ENCODE results near the gene RABGGTA. TPM values are rescaled to one million over a fixed set of nuclear protein-coding genes. Genes with fewer than 3 reads are reported as not detected.

RABGGTA gene
- total RNA-seq, 1 donor from 2014 or later: 31.1 TPM

DNA sequence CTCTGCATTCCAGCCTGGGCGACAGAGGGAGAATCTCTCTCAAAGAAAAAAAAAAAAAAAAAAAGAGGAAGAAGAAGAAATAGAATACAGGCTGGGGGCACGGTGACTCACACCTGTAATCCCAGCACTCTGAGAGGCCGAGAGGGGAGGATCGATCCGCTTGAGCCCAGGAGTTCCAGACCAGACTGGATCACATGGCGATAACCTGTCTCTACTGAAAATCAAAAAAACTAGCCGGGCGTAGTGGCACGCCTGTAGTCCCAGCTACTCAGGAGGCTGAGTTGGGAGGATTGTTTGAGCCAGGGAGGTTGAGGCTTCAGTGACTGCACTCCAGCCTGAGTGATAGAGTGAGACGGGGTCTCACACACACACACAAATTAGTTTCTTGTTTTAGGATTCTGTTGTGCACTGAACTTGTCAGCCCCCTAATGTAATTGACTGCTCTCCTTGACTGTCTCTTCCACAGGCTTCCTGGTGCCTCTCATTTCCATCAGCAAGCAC lies 28.0 kb downstream of the RABGGTA start:
- TF ChIP-seq CTCF (conservative IDR thresholded peaks at IDR 0.05): no peak
- Mint-ChIP-seq H3K27me3 (peaks cover 4% of the 10 kb centered on the region), H3K9me3 (no peaks in the 10 kb centered on the region), H3K27ac (peak overlapping the region; percentile 100), H3K4me1 (ENCODE audit: unreplicated experiment) (peaks cover 13% of the 10 kb centered on the region), H3K4me3 (peak overlapping the region; percentile 95), H3K36me3 (peaks cover 5% of the 10 kb centered on the region)
- DNase-seq (ENCODE audit: extremely low spot score, unreplicated experiment): no peak

DNA sequence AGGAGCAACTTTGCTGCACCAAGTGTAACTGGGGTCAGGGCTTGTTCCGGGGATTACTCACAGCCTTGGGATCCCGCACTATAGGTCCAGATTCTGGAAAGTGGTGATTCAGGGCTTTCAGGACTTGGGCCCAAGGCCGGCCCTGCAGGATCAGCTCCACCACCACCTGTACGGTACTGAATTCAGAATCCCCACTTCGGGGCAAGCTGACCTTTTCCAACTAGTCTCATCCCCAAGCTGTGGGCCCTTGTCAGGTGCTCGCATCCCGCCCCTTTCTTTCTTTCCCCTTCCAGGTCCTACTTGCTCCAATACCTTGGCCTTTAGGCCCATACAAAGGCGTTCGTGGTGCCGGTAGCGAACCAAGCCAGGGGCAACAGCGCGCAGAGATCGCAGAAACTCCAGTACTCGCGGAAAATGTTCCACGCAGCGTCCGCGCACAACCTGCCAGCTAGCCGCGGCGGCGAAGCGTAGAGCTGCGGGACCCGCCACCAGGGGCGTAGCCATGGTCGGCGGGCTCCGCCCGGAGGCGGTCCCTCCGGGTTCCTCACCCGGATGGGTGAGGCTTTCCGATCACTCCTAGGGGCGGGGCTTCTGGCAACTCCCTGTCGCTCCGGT lies 29.5 kb downstream of the RABGGTA start:
- Mint-ChIP-seq H3K4me3 (peak overlapping the region; percentile 95), H3K27me3 (no peaks in the 10 kb centered on the region), H3K9me3 (no peaks in the 10 kb centered on the region), H3K36me3 (peaks cover 17% of the 10 kb centered on the region), H3K27ac (peak overlapping the region; percentile 100), H3K4me1 (ENCODE audit: unreplicated experiment) (peaks cover 20% of the 10 kb centered on the region)
- DNase-seq (ENCODE audit: extremely low spot score, unreplicated experiment): peak; percentile 93
- peak; percentile 76 for TF ChIP-seq CTCF (conservative IDR thresholded peaks at IDR 0.05)

DNA sequence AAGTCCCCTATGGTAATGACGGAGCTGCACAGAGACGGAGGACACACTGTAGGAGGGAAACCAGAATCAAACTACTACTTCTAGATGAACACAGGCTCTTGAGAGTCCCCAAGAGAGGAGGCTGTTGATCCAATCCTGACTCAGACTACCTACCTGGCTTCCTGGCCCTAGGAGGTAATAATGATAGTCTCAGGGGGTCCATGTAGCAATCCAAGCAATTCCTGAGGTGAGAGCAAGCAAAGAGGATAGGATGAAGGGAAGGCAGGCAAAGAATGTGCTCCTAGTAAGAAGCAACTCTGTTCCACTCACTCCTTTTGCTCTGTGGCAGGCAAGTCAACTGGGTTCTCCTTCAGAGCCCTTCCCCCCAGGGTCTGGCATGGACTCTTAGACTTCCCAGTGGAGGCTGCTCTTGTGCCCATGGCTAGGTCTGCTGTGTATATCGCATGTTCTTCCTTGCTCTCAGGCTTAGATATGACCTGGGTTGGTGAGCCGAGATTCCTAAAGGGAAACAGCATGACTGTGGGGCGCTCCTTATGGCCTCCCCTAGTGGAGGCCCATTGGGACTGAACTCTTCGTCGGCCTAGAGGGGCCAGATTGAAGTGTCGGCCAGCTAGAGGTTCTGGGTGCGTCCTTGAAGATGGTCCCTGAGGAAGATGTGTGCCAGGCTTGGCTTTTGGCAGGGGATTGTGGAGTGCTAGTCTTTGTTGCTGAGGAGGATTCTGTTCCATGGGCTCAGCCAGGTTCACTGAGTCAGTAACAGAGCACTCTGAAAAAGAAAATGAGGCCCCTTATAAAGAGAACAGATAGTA lies 31.1 kb downstream of the RABGGTA start:
- DNase-seq (ENCODE audit: extremely low spot score, unreplicated experiment): no peak
- Mint-ChIP-seq H3K27me3 (no peaks in the 10 kb centered on the region), H3K4me3 (peak overlapping the region; percentile 95), H3K27ac (peak overlapping the region; percentile 75), H3K36me3 (peaks cover 29% of the 10 kb centered on the region), H3K9me3 (no peaks in the 10 kb centered on the region), H3K4me1 (ENCODE audit: unreplicated experiment) (peaks cover 20% of the 10 kb centered on the region)
- TF ChIP-seq CTCF (conservative IDR thresholded peaks at IDR 0.05): no peak

DNA sequence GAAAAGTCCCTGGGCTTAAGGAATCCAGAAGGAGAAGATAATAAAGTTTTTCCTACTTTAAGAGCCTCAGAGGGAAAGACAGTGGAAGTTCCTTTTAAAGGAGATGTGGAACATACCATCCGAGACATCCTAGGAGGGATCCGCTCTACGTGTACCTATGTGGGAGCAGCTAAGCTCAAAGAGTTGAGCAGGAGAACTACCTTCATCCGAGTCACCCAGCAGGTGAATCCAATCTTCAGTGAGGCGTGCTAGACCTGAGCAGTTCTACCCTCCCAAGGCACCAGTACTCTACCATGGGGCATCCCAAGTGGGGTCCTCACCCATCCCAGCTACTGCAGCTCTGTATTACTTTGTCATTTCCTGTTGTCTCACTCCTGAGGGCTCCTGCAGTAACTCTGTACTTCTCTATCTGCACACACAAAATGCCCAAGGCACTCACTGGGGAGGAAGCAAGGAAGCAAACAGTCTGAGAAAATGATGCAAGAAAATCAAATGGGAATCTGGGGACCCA lies 32.8 kb downstream of the RABGGTA start:
- Mint-ChIP-seq H3K4me1 (ENCODE audit: unreplicated experiment) (peaks cover 29% of the 10 kb centered on the region), H3K4me3 (peak overlapping the region; percentile 73), H3K36me3 (peaks cover 29% of the 10 kb centered on the region), H3K27ac (peak overlapping the region; percentile 92), H3K9me3 (no peaks in the 10 kb centered on the region), H3K27me3 (no peaks in the 10 kb centered on the region)
- DNase-seq (ENCODE audit: extremely low spot score, unreplicated experiment): no peak
- TF ChIP-seq CTCF (conservative IDR thresholded peaks at IDR 0.05): no peak

- peak overlapping the region; percentile 73 for H3K4me3 Mint-ChIP-seq
- DNase-seq (ENCODE audit: extremely low spot score, unreplicated experiment): no peak
- no peaks in the 10 kb centered on the region for H3K27me3 Mint-ChIP-seq
- H3K27ac Mint-ChIP-seq: peak overlapping the region; percentile 92
- H3K36me3 Mint-ChIP-seq: peaks cover 29% of the 10 kb centered on the region
- no peak for TF ChIP-seq CTCF (conservative IDR thresholded peaks at IDR 0.05)
- H3K9me3 Mint-ChIP-seq: no peaks in the 10 kb centered on the region
- H3K4me1 Mint-ChIP-seq (ENCODE audit: unreplicated experiment): peaks cover 32% of the 10 kb centered on the region
These were observed 33.3 kb downstream of the RABGGTA start for GRCh38 chr14:24238123-24238522.

Measured in type B pancreatic cell (in vitro differentiated cells).